DOHH2 (cell line): ENCODE results near the gene REG3A.

Source experiments
- H3F3A ChIP-seq: fragments of 200-600 bp; sonication (generic), shearing (Covaris generic); 2 replicates; pipeline ENCODE4 v1.6.0; 2016; ENCODE audit warnings: antibody characterized with exemption, mild to moderate bottlenecking; ENCODE audit not compliant: control insufficient read depth, insufficient read depth
- H3K27ac ChIP-seq: fragments of 200-600 bp; sonication (generic); 2 replicates; pipeline ENCODE4 v1.5.1; 2014; ENCODE audit warnings: low read depth, mild to moderate bottlenecking, low read length, moderate library complexity
- H3K27me3 ChIP-seq: fragments of 200-600 bp; sonication (generic); 2 replicates; pipeline ENCODE4 v1.6.1; 2014; ENCODE audit warnings: mild to moderate bottlenecking, low read length, mixed read lengths; ENCODE audit not compliant: control insufficient read depth
- H3K36me3 ChIP-seq: fragments of 200-600 bp; sonication (generic); 2 replicates; pipeline ENCODE4 v1.6.1; 2014; ENCODE audit warnings: mild to moderate bottlenecking, low read length, moderate library complexity, mixed read lengths; ENCODE audit not compliant: control insufficient read depth
- H3K4me1 ChIP-seq: fragments of 200-600 bp; sonication (generic); 2 replicates; pipeline ENCODE4 v1.6.1; 2014; ENCODE audit warnings: mild to moderate bottlenecking, low read length, mixed read lengths; ENCODE audit not compliant: control insufficient read depth
- H3K4me2 ChIP-seq: fragments of 200-600 bp; sonication (generic); 2 replicates; pipeline ENCODE4 v1.6.0; 2014; ENCODE audit warnings: mild to moderate bottlenecking, low read length, moderate library complexity
- H3K4me3 ChIP-seq: fragments of 200-600 bp; sonication (generic); 2 replicates; pipeline ENCODE4 v1.5.1; 2014; ENCODE audit warnings: mild to moderate bottlenecking, low read length, mixed read lengths
- H3K79me2 ChIP-seq: fragments of 200-600 bp; sonication (generic); 2 replicates; pipeline ENCODE4 v1.6.1; 2014; ENCODE audit warnings: mild to moderate bottlenecking, low read length, mixed read lengths; ENCODE audit not compliant: control insufficient read depth
- H3K9me2 ChIP-seq: fragments of 200-600 bp; sonication (generic); replicated peaks from 2 replicates; pipeline ENCODE4 v1.6.1; 2014; ENCODE audit warnings: mild to moderate bottlenecking, low read length, mixed read lengths; ENCODE audit not compliant: control insufficient read depth
- H3K9me3 ChIP-seq: fragments of 200-600 bp; sonication (generic); 2 replicates; pipeline ENCODE4 v1.6.1; 2014; ENCODE audit warnings: antibody characterized with exemption, low read length, mixed read lengths; ENCODE audit not compliant: control insufficient read depth, insufficient read depth
- H4K20me1 ChIP-seq: fragments of 200-600 bp; sonication (generic); 2 replicates; pipeline ENCODE4 v1.6.0; 2014; ENCODE audit warnings: low read depth, mild to moderate bottlenecking, antibody characterized with exemption, low read length, moderate library complexity; ENCODE audit not compliant: control insufficient read depth, insufficient read depth
- EZH2phosphoT487 ChIP-seq: fragments of 200-600 bp; sonication (generic); IDR thresholded peaks from 2 replicates; pipeline ENCODE4 v1.6.1; 2017; ENCODE audit warnings: borderline replicate concordance, mild to moderate bottlenecking, antibody characterized with exemption, low read length, moderate library complexity, mixed read lengths
- TF ChIP-seq, protein P1 (sequence below): fragments of 200-600 bp; sonication (generic); IDR thresholded peaks from one replicate; pipeline ENCODE4 v1.5.1; 2014; ENCODE audit warnings: antibody characterized with exemption, mild to moderate bottlenecking, low read depth, low read length; ENCODE audit not compliant: poor library complexity, severe bottlenecking

REG3A gene

DNA sequence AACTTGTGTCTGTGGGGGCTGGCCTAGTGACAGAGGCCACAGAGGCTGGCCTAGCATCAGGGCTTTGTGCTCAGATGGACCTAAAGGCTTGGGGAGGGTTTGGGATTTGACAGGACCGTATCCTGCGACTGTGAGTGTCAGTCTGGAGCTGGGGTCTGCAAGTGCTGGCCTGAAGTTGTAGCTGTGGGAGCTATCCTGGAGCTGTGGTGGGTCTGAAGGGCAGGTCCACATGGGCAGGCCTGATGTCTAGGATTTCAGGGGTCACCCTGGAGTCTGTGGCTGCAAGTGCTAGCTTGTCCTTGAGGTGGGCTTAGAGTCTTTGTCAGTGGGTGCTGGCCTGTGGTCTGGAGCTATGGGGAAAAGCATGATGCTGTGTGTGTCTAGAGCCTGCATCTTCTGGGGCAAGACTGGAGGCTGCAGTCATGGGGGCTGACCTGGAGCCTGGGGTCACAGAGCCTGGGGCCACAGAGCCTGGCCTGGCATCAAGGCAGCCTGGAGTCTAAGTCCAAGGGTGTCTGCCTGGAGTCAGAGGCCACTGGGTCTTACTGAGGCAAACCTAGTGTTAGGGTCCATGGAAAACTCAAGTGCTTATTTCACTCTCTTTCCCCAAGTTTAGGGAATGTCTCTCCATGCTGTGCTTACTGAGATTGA lies 3.6 kb downstream of the REG3A start:
- H3K27me3 ChIP-seq = no peaks in the 10 kb centered on the region
- no peaks in the 10 kb centered on the region for H3F3A ChIP-seq
- peaks cover 2% of the 10 kb centered on the region; the same call in 1 of the 2 replicates for H3K9me3 ChIP-seq
- no peaks in the 10 kb centered on the region for H3K9me2 ChIP-seq
- TF ChIP-seq, protein P1, sequence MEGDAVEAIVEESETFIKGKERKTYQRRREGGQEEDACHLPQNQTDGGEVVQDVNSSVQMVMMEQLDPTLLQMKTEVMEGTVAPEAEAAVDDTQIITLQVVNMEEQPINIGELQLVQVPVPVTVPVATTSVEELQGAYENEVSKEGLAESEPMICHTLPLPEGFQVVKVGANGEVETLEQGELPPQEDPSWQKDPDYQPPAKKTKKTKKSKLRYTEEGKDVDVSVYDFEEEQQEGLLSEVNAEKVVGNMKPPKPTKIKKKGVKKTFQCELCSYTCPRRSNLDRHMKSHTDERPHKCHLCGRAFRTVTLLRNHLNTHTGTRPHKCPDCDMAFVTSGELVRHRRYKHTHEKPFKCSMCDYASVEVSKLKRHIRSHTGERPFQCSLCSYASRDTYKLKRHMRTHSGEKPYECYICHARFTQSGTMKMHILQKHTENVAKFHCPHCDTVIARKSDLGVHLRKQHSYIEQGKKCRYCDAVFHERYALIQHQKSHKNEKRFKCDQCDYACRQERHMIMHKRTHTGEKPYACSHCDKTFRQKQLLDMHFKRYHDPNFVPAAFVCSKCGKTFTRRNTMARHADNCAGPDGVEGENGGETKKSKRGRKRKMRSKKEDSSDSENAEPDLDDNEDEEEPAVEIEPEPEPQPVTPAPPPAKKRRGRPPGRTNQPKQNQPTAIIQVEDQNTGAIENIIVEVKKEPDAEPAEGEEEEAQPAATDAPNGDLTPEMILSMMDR = no peak
- no peak for TF ChIP-seq EZH2phosphoT487
- H3K36me3 ChIP-seq = no peaks in the 10 kb centered on the region
- H3K79me2 ChIP-seq = no peaks in the 10 kb centered on the region
- H4K20me1 ChIP-seq = no peaks in the 10 kb centered on the region
- H3K4me3 ChIP-seq = no peak overlapping the region
- H3K27ac ChIP-seq = no peak overlapping the region
- no peaks in the 10 kb centered on the region for H3K4me1 ChIP-seq
- H3K4me2 ChIP-seq = no peak overlapping the region

DNA sequence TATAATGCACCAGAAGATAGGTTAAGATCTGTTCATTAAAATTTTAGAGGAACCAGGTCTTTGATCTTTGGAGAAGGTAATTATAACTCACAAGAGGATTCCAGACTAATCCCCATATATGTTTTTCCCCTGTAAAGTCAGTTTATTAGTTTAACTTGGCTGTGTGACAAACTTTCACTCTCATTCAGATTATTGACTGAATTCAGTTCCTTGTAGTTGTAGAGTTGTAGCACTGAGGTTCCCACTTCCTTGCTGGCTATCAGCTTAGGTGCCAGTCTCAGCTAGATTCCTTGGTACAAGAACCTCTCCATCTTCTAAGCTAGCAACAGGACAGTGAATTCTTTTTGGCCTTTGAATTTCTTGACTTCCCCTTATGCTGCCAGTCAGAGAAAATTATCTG lies 20.1 kb downstream of the REG3A start:
- H3K4me1 ChIP-seq = no peaks in the 10 kb centered on the region
- H3K79me2 ChIP-seq = no peaks in the 10 kb centered on the region

DNA sequence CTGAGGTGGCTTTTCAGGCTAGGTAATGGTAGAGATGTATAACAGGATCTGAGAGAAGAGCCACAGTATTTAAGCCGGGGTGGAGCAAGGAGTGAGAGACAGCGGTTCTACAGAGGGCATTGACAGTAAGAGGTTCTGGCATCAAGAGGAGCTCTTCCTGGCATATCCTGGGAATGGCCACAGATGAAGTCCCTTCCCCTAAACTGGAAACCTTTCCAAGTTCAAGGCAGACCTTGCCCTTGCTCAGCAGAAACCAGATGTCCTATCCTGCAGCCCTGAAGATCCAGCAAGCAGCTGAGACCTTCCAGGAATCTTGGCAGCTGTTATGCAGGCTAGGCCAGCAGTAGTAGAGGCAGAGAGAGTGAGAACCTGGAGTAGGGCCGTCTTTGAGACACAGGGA lies 21.2 kb downstream of the REG3A start:
- Histone ChIP-seq H3K4me3 (no peak overlapping the region), H3K9me3 (no peaks in the 10 kb centered on the region; the same call in 1 of the 2 replicates), H3K36me3 (no peaks in the 10 kb centered on the region), H4K20me1 (no peaks in the 10 kb centered on the region), H3K4me1 (no peaks in the 10 kb centered on the region), H3K4me2 (no peak overlapping the region), H3K27ac (no peak overlapping the region), H3F3A (no peaks in the 10 kb centered on the region), H3K9me2 (no peaks in the 10 kb centered on the region), H3K79me2 (no peaks in the 10 kb centered on the region), H3K27me3 (no peaks in the 10 kb centered on the region)
- TF ChIP-seq EZH2phosphoT487 = no peak

More for the DNA sequence above, 20.1 kb downstream of the REG3A start:
- Histone ChIP-seq H3K36me3 (no peaks in the 10 kb centered on the region), H4K20me1 (no peaks in the 10 kb centered on the region), H3K27ac (no peak overlapping the region), H3F3A (no peaks in the 10 kb centered on the region), H3K27me3 (no peaks in the 10 kb centered on the region), H3K9me2 (no peaks in the 10 kb centered on the region), H3K4me3 (no peak overlapping the region), H3K4me2 (no peak overlapping the region), H3K9me3 (no peaks in the 10 kb centered on the region)
- TF ChIP-seq EZH2phosphoT487 = no peak
- TF ChIP-seq, protein P1 = no peak

DNA sequence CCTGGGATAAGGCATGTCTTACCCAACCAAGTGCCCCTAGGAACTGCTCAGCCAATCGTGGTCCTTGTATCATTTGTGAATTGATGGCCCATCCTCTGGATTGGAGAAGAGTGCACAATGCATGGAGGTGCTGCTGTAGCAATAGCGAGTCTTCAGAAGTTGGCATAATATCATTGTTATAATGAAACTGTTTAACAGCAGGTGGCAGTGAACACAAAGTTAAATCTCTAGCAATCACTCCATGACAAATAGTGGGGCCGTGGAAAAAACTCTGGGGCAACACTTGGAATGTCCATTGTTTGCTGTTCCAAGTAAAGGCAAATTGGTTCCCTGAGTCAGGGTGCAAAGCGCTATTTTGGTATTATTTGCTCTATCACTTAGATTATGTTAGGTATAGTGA lies 27.9 kb downstream of the REG3A start:
- Histone ChIP-seq H3K4me2 (no peak overlapping the region), H3K27ac (no peak overlapping the region), H4K20me1 (no peaks in the 10 kb centered on the region), H3F3A (no peaks in the 10 kb centered on the region), H3K9me3 (no peaks in the 10 kb centered on the region; the same call in 1 of the 2 replicates), H3K27me3 (no peaks in the 10 kb centered on the region), H3K4me3 (no peak overlapping the region), H3K9me2 (no peaks in the 10 kb centered on the region), H3K79me2 (no peaks in the 10 kb centered on the region), H3K36me3 (no peaks in the 10 kb centered on the region), H3K4me1 (no peaks in the 10 kb centered on the region)
- TF ChIP-seq EZH2phosphoT487 = no peak
- TF ChIP-seq, protein P1 = no peak
